ENCODE measurements around the gene EVC2.

- TF ChIP-seq EZH2 (optimal IDR thresholded peaks at IDR 0.05; ENCODE audit: low read depth, low read length) (no peak), CTCF (IDR thresholded peaks at IDR 0.05; ENCODE audit: low read length) (no peak)
Observed at GRCh38 chr4:5569451-5569850, 138.9 kb downstream of the EVC2 start.

Measured in MM.1S (cell line).